OCI-LY7 (cell line): ENCODE data around the gene C4BPA.

Source experiments
- CTCF ChIP-seq: fragments of 200-600 bp; sonication (generic); conservative IDR thresholded peaks from 2 replicates; pipeline ENCODE4 v1.5.1; 2014; ENCODE audit warnings: mild to moderate bottlenecking, antibody characterized with exemption, low read length, moderate library complexity, mixed read lengths
- EZH2phosphoT487 ChIP-seq: fragments of 200-600 bp; sonication (generic); IDR thresholded peaks from 2 replicates; pipeline ENCODE4 v1.6.1; 2018; ENCODE audit warnings: low read depth, borderline replicate concordance, mild to moderate bottlenecking, mixed run types, antibody characterized with exemption, low read length, moderate library complexity, mixed read lengths

DNA sequence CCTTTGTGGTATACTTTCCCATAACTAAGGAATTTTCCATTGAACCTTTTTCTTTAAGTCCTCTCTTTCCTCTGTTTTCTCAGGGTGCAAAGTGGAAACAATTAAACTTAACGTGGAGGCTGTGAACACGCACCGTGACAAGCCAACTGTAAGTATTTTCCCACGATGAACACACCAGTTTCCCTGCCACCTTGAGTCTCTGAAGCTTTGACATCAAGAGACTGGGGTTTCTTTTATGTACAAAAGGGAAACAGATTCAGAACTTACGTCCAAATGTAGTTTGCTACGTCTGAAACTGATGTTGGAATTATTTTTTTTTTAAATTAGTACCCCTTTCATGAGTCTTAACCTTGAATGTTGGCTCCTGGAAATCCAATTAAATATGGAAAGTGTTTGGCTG lies 32.6 kb upstream of the C4BPA start:
- TF ChIP-seq EZH2phosphoT487: no peak
- TF ChIP-seq CTCF: no peak
